Endodermal cell (in vitro differentiated cells): ENCODE measurements around the gene TSPAN3. TPM values are rescaled to one million over a fixed set of nuclear protein-coding genes. Genes with fewer than 3 reads are reported as not detected.

Experiments used
- DNase-seq: peaks from one replicate; pipeline ENCODE4 v3.0.0-alpha.2; 2017
- H3K27ac ChIP-seq: 2 replicates; pipeline ENCODE4 v1.5.1; 2013; ENCODE audit warnings: mild to moderate bottlenecking, low read depth, low read length, moderate library complexity
- H3K27me3 ChIP-seq: 2 replicates; pipeline ENCODE4 v1.6.1; 2013; ENCODE audit warnings: mild to moderate bottlenecking, low read length, moderate library complexity; ENCODE audit not compliant: insufficient read depth, control insufficient read depth, poor library complexity, severe bottlenecking
- H3K36me3 ChIP-seq: 2 replicates; pipeline ENCODE4 v1.7.0; 2013; ENCODE audit warnings: mild to moderate bottlenecking, low read length, moderate library complexity; ENCODE audit not compliant: control insufficient read depth, insufficient read depth
- H3K4me1 ChIP-seq: one replicate; pipeline ENCODE4 v1.7.0; 2013; ENCODE audit warnings: low read length; ENCODE audit not compliant: control insufficient read depth, insufficient read depth
- H3K4me3 ChIP-seq: 2 replicates; pipeline ENCODE4 v1.5.1; 2013; ENCODE audit warnings: mild to moderate bottlenecking, low read length, moderate library complexity
- H3K9ac ChIP-seq: 2 replicates; pipeline ENCODE4 v1.6.1; 2013; ENCODE audit warnings: mild to moderate bottlenecking, low read length, moderate library complexity; ENCODE audit not compliant: poor library complexity, severe bottlenecking; ENCODE audit errors: extremely low read depth
- H3K9me3 ChIP-seq: 2 replicates; pipeline ENCODE4 v1.6.1; 2013; ENCODE audit warnings: mild to moderate bottlenecking, low read length, moderate library complexity; ENCODE audit not compliant: control insufficient read depth
- H3K27ac Mint-ChIP-seq: 2 replicates; pipeline ENCODE4 v1.8.0; 2020; ENCODE audit warnings: mixed read lengths
- H3K27me3 Mint-ChIP-seq: 2 replicates; pipeline ENCODE4 v1.8.0; 2021; ENCODE audit warnings: mild to moderate bottlenecking, mixed read lengths; ENCODE audit not compliant: insufficient read depth
- H3K36me3 Mint-ChIP-seq: 2 replicates; pipeline ENCODE4 v1.8.0; 2020; ENCODE audit warnings: low read depth, mixed read lengths
- H3K4me1 Mint-ChIP-seq: 2 replicates; pipeline ENCODE4 v1.8.0; 2020; ENCODE audit warnings: mixed read lengths
- H3K4me3 Mint-ChIP-seq: 2 replicates; pipeline ENCODE4 v1.8.0; 2020; ENCODE audit warnings: mild to moderate bottlenecking, moderate library complexity, mixed read lengths
- H3K9me3 Mint-ChIP-seq: 2 replicates; pipeline ENCODE4 v1.8.0; 2020; ENCODE audit warnings: mild to moderate bottlenecking, mixed read lengths
- CTCF ChIP-seq: fragments of 200-600 bp; sonication (generic); conservative IDR thresholded peaks from 2 replicates; pipeline ENCODE4 v1.5.0; 2021; ENCODE audit warnings: antibody characterized with exemption, mild to moderate bottlenecking
- WGBS, 2 experiments: methylation state at CpG; one replicate each; pipeline versions ENCODE4 v1.1.5 to v1.1.7; 2013; ENCODE audit warnings: missing lambda C conversion rate in 2 of 2, mixed read lengths in 1 of 2; ENCODE audit not compliant: insufficient coverage in 1 of 2, insufficient read length in 1 of 2; 5-methylcytosine and 5-hydroxymethylcytosine counted together
- total RNA-seq, 2 donors: library from RNA; stranded (reverse); fragmentation: NEBNext Ultra II Directional in 1 of 2; extraction: Animal tissue kit (Norgen Biotek cat#: 25700) in 1 of 2; gene quantifications; 2 replicates in 1 of 2; 3 replicates in 1 of 2; pipeline ENCODE4 v1.2.1, GENCODE V29; 2021

Gene TSPAN3
- total RNA-seq, 2 donors from 2014 or later, result 188 to 211 TPM

GRCh38 chr15:77064539-77065308 is 6.2 kb downstream of the TSPAN3 start:
- TF ChIP-seq CTCF, result no peak
- DNase-seq, result no peak
- Histone ChIP-seq H3K4me3 (no peak overlapping the region), H3K9me3 (no peaks in the 10 kb centered on the region), H3K36me3 (peaks cover 18% of the 10 kb centered on the region), H3K4me1 (peaks cover 2% of the 10 kb centered on the region), H3K9ac (no peak overlapping the region), H3K27ac (no peak overlapping the region), H3K27me3 (no peaks in the 10 kb centered on the region)
- no peak overlapping the region for H3K27ac Mint-ChIP-seq
- peaks cover 7% of the 10 kb centered on the region for H3K36me3 Mint-ChIP-seq
- no peaks in the 10 kb centered on the region for H3K27me3 Mint-ChIP-seq
- no peaks in the 10 kb centered on the region for H3K9me3 Mint-ChIP-seq
- H3K4me1 Mint-ChIP-seq, result peaks cover 18% of the 10 kb centered on the region
- 93 to 100% methylated on average over 2 to 5 of the region's 6 CpGs for WGBS, 2 experiments
- no peak overlapping the region for H3K4me3 Mint-ChIP-seq

GRCh38 chr15:77064063-77064462 is 6.8 kb downstream of the TSPAN3 start:
- Mint-ChIP-seq H3K4me1 (peaks cover 15% of the 10 kb centered on the region), H3K4me3 (no peak overlapping the region), H3K36me3 (peaks cover 7% of the 10 kb centered on the region), H3K27me3 (no peaks in the 10 kb centered on the region), H3K9me3 (no peaks in the 10 kb centered on the region), H3K27ac (no peak overlapping the region)
- Histone ChIP-seq H3K36me3 (peaks cover 17% of the 10 kb centered on the region), H3K9ac (no peak overlapping the region), H3K27me3 (no peaks in the 10 kb centered on the region), H3K4me3 (no peak overlapping the region), H3K4me1 (peaks cover 2% of the 10 kb centered on the region), H3K27ac (no peak overlapping the region), H3K9me3 (no peaks in the 10 kb centered on the region)
- TF ChIP-seq CTCF, result no peak
- WGBS, 2 experiments, result 83 to 89% methylated on average over 1 to 2 of the region's 2 CpGs
- no peak for DNase-seq

DNA sequence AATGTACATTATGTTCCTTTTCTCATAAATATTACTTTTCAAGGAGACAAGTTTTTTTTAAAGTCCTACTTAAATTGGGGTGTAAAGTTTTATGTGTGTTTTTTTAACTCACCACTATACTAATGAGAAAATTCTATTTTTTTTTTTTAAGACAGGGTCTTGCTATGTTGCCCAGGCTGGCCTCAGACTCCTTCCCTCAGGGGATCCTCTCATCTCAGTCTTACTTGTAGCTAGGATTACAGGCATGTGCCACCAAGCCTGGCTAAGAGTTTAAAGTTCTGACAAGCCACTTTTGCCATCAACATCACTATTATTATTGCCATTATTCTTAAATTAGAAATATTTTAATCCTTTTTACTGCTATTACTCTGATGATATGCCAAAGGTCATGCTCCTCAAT is 7.7 kb downstream of the TSPAN3 start:
- no peak overlapping the region for H3K4me3 Mint-ChIP-seq
- TF ChIP-seq CTCF, result no peak
- peaks cover 15% of the 10 kb centered on the region for H3K4me1 Mint-ChIP-seq

More for the DNA sequence above, 7.7 kb downstream of the TSPAN3 start:
- Histone ChIP-seq H3K4me3 (no peak overlapping the region), H3K9me3 (no peaks in the 10 kb centered on the region), H3K27me3 (no peaks in the 10 kb centered on the region), H3K27ac (no peak overlapping the region), H3K36me3 (peaks cover 11% of the 10 kb centered on the region), H3K4me1 (peaks cover 2% of the 10 kb centered on the region), H3K9ac (no peak overlapping the region)
- no peaks in the 10 kb centered on the region for H3K27me3 Mint-ChIP-seq
- no peaks in the 10 kb centered on the region for H3K9me3 Mint-ChIP-seq
- H3K36me3 Mint-ChIP-seq, result peaks cover 5% of the 10 kb centered on the region
- DNase-seq, result no peak
- H3K27ac Mint-ChIP-seq, result no peak overlapping the region
